HG03565 (cell line): ENCODE measurements around the gene KRT34.

ENCODE experiments used
- ATAC-seq: cut with Tn5 transposase; IDR thresholded peaks from one replicate; pipeline ENCODE4 v1.9.1; 2021; ENCODE audit warnings: mild to moderate bottlenecking, moderate library complexity; ENCODE audit not compliant: unreplicated experiment

KRT34 gene

DNA sequence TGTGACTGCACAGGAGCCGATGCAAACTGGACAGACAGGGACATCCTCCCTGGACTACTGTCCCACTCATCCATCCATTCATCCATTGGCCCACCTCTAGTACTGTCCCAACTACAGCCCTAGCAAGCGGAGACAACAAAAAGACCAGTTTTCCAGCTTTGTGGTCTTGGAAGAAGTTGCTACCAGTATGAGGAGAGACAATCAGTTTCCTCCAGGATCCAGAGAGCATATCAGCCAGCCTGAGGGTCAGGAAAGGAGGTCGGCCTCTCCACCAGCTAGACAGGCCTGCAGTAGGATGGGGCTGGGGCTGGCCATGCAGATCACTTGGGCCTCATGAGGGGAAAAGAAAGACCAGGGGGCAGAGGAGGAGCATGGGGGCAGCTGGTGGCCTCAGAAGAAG lies 48.3 kb downstream of the KRT34 start:
- no peak for ATAC-seq

DNA sequence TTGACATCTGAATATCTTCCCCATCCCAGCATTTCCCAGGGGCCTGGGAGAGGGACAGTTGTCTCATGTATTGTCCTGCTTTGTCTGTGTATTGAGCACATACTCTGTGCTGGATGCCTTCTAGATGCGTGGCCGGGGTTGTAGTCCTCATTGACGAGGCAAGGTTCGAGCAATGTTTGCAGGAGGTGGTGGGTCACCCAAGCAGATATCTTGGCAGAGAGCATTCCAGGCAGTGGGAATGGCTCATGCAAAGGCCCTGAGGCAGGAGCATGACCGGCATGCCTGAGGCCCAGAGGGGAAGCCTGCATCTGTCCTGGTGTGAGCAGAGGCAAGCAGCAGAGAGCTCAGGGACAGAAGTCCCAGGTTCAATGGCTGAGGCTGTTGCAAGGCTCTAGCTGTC lies 49.0 kb downstream of the KRT34 start:
- ATAC-seq, result no peak

- no peak for ATAC-seq
These were observed 49.9 kb downstream of the KRT34 start for GRCh38 chr17:41332239-41332638.

DNA sequence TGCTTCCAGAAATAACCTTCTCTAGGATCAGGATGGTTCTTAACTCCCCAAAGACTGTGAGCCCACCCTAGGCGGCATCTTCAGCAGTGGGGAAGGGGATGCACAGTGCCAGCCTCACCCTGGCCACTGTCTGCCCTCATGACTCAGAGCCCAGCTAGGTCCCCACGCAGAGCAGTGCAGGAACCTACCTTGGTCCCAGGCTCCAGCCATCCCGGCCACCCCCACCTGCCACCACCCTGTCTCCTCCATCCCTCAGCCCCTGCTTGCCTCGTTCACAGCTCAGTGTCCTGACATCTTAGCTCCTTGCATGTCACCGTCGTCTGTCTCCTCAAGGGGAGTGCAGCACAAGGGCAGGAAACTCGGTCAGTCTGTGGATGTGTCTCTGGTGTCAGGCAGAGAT lies 50.5 kb downstream of the KRT34 start:
- ATAC-seq, result no peak

DNA sequence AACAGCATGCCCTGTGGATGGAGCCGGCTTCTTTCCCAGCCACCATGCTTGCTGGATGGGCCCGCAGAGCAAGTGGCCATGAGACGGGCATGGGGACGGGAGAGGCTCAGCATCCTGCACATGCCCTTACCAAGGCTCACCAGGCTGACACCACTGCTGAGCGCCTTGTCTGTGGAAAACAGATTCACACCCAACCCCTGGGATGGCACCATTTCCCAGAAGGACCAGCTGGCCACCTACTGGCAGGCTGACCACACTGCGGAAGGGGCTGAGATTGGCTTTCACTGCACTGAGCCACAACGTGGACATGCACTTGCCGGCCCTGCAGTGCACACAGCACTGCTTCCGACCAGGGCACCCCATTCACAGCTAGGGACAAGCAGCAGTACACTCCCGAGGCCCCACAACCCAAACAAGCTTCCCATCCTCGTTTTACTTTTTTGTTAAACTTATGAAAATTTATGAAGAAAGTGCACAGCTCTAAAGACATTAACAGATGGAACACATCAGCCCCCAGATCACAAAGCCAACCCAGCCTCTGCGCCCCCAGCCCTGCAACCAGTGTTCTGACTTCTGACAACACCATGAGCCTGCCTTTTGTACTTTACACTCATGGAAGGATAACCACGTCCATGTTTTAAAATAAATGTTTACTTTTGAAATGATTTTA lies 52.7 kb downstream of the KRT34 start:
- no peak for ATAC-seq

DNA sequence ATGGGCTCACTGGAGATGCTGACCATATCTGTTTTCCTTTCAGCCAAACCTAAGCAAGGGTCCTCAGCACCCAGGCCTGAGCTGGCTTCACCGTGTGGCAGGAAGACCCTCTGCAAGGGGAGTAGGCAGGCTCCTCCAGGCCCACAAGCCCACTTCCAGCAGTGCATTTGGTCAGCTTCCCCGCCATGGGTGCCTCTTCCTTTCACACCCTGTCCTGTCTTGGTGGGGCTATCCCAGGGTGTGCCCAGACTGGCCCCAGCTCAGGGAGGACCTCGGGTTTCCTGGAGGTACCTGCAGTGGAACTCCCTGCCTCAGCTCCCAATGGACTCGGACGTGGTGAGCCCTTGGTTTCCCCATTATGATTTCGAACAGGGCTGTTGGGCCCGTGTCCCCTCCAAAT lies 53.9 kb downstream of the KRT34 start:
- ATAC-seq, result no peak
